ENCODE measurements around the gene CERK.

The CERK gene

GRCh38 chr22:46774980-46775849 is 37.2 kb upstream of the CERK start:
- Histone ChIP-seq H3K27me3 (ENCODE audit: insufficient read depth, low read length) (no peaks in the 10 kb centered on the region), H3K9ac (ENCODE audit: low read depth, low read length) (no peak overlapping the region), H3K4me3 (ENCODE audit: low read length) (no peak overlapping the region), H3K4me1 (ENCODE audit: insufficient read depth, low read length) (peaks cover 11% of the 10 kb centered on the region), H3K9me3 (ENCODE audit: insufficient read depth, low read depth, low read length) (no peaks in the 10 kb centered on the region), H3K27ac (ENCODE audit: low read length) (no peak overlapping the region), H3K36me3 (ENCODE audit: insufficient read depth, low read depth, low read length) (no peaks in the 10 kb centered on the region)

GRCh38 chr22:46774253-46774979 is 36.4 kb upstream of the CERK start:
- peak overlapping the region; percentile 7 for H3K27ac ChIP-seq (ENCODE audit: low read length)
- no peaks in the 10 kb centered on the region for H3K36me3 ChIP-seq (ENCODE audit: insufficient read depth, low read depth, low read length)
- H3K4me3 ChIP-seq (ENCODE audit: low read length) = 0 out of 2 replicates have a peak overlapping the region, but pooled peaks have one; percentile 7
- peaks cover 11% of the 10 kb centered on the region for H3K4me1 ChIP-seq (ENCODE audit: insufficient read depth, low read length)
- H3K9ac ChIP-seq (ENCODE audit: low read depth, low read length) = no peak overlapping the region
- H3K27me3 ChIP-seq (ENCODE audit: insufficient read depth, low read length) = no peaks in the 10 kb centered on the region
- H3K9me3 ChIP-seq (ENCODE audit: insufficient read depth, low read depth, low read length) = no peaks in the 10 kb centered on the region

GRCh38 chr22:46773076-46773475 is 35.0 kb upstream of the CERK start:
- peaks cover 11% of the 10 kb centered on the region for H3K4me1 ChIP-seq (ENCODE audit: insufficient read depth, low read length)
- H3K27me3 ChIP-seq (ENCODE audit: insufficient read depth, low read length) = no peaks in the 10 kb centered on the region
- no peaks in the 10 kb centered on the region for H3K9me3 ChIP-seq (ENCODE audit: insufficient read depth, low read depth, low read length)
- no peak overlapping the region for H3K4me3 ChIP-seq (ENCODE audit: low read length)
- H3K36me3 ChIP-seq (ENCODE audit: insufficient read depth, low read depth, low read length) = no peaks in the 10 kb centered on the region
- H3K27ac ChIP-seq (ENCODE audit: low read length) = no peak overlapping the region
- H3K9ac ChIP-seq (ENCODE audit: low read depth, low read length) = no peak overlapping the region

- Histone ChIP-seq H3K4me1 (ENCODE audit: insufficient read depth, low read length) (peaks cover 10% of the 10 kb centered on the region), H3K4me3 (ENCODE audit: low read length) (no peak overlapping the region), H3K36me3 (ENCODE audit: insufficient read depth, low read depth, low read length) (no peaks in the 10 kb centered on the region), H3K9me3 (ENCODE audit: insufficient read depth, low read depth, low read length) (no peaks in the 10 kb centered on the region), H3K27ac (ENCODE audit: low read length) (no peak overlapping the region), H3K9ac (ENCODE audit: low read depth, low read length) (no peak overlapping the region), H3K27me3 (ENCODE audit: insufficient read depth, low read length) (no peaks in the 10 kb centered on the region)
These were observed 32.7 kb upstream of the CERK start for GRCh38 chr22:46770726-46771125.

- no peak overlapping the region for H3K9ac ChIP-seq (ENCODE audit: low read depth, low read length)
- H3K27ac ChIP-seq (ENCODE audit: low read length) = no peak overlapping the region
- H3K4me1 ChIP-seq (ENCODE audit: insufficient read depth, low read length) = peaks cover 8% of the 10 kb centered on the region
- no peak overlapping the region for H3K4me3 ChIP-seq (ENCODE audit: low read length)
- no peaks in the 10 kb centered on the region for H3K9me3 ChIP-seq (ENCODE audit: insufficient read depth, low read depth, low read length)
- H3K36me3 ChIP-seq (ENCODE audit: insufficient read depth, low read depth, low read length) = no peaks in the 10 kb centered on the region
- H3K27me3 ChIP-seq (ENCODE audit: insufficient read depth, low read length) = no peaks in the 10 kb centered on the region
These were observed 32.1 kb upstream of the CERK start for GRCh38 chr22:46770151-46770641.

- H3K27me3 ChIP-seq (ENCODE audit: insufficient read depth, low read length) = no peaks in the 10 kb centered on the region
- peaks cover 7% of the 10 kb centered on the region; the same call in 1 of the 2 replicates for H3K4me1 ChIP-seq (ENCODE audit: insufficient read depth, low read length)
- H3K27ac ChIP-seq (ENCODE audit: low read length) = no peak overlapping the region
- no peak overlapping the region for H3K4me3 ChIP-seq (ENCODE audit: low read length)
- H3K9me3 ChIP-seq (ENCODE audit: insufficient read depth, low read depth, low read length) = no peaks in the 10 kb centered on the region
- H3K9ac ChIP-seq (ENCODE audit: low read depth, low read length) = no peak overlapping the region
- H3K36me3 ChIP-seq (ENCODE audit: insufficient read depth, low read depth, low read length) = no peaks in the 10 kb centered on the region
These were observed 31.7 kb upstream of the CERK start for GRCh38 chr22:46769706-46770105.

GRCh38 chr22:46769191-46769675 is 31.2 kb upstream of the CERK start:
- no peaks in the 10 kb centered on the region for H3K9me3 ChIP-seq (ENCODE audit: insufficient read depth, low read depth, low read length)
- no peaks in the 10 kb centered on the region for H3K27me3 ChIP-seq (ENCODE audit: insufficient read depth, low read length)
- H3K9ac ChIP-seq (ENCODE audit: low read depth, low read length) = no peak overlapping the region
- no peaks in the 10 kb centered on the region for H3K36me3 ChIP-seq (ENCODE audit: insufficient read depth, low read depth, low read length)
- no peak overlapping the region for H3K27ac ChIP-seq (ENCODE audit: low read length)
- H3K4me3 ChIP-seq (ENCODE audit: low read length) = no peak overlapping the region
- peaks cover 3% of the 10 kb centered on the region; the same call in 1 of the 2 replicates for H3K4me1 ChIP-seq (ENCODE audit: insufficient read depth, low read length)

GRCh38 chr22:46767249-46767985 is 29.4 kb upstream of the CERK start:
- Histone ChIP-seq H3K4me3 (ENCODE audit: low read length) (no peak overlapping the region), H3K9ac (ENCODE audit: low read depth, low read length) (no peak overlapping the region), H3K9me3 (ENCODE audit: insufficient read depth, low read depth, low read length) (no peaks in the 10 kb centered on the region), H3K4me1 (ENCODE audit: insufficient read depth, low read length) (no peaks in the 10 kb centered on the region), H3K36me3 (ENCODE audit: insufficient read depth, low read depth, low read length) (no peaks in the 10 kb centered on the region), H3K27ac (ENCODE audit: low read length) (no peak overlapping the region), H3K27me3 (ENCODE audit: insufficient read depth, low read length) (no peaks in the 10 kb centered on the region)

GRCh38 chr22:46766611-46767010 is 28.6 kb upstream of the CERK start:
- Histone ChIP-seq H3K4me1 (ENCODE audit: insufficient read depth, low read length) (no peaks in the 10 kb centered on the region; the same call in 1 of the 2 replicates), H3K27ac (ENCODE audit: low read length) (no peak overlapping the region), H3K36me3 (ENCODE audit: insufficient read depth, low read depth, low read length) (no peaks in the 10 kb centered on the region), H3K9ac (ENCODE audit: low read depth, low read length) (no peak overlapping the region), H3K9me3 (ENCODE audit: insufficient read depth, low read depth, low read length) (no peaks in the 10 kb centered on the region), H3K27me3 (ENCODE audit: insufficient read depth, low read length) (no peaks in the 10 kb centered on the region), H3K4me3 (ENCODE audit: low read length) (no peak overlapping the region)

GRCh38 chr22:46764779-46765485 is 26.9 kb upstream of the CERK start:
- Histone ChIP-seq H3K36me3 (ENCODE audit: insufficient read depth, low read depth, low read length) (peaks cover 9% of the 10 kb centered on the region; the same call in 1 of the 2 replicates), H3K4me1 (ENCODE audit: insufficient read depth, low read length) (peaks cover 5% of the 10 kb centered on the region; the same call in 1 of the 2 replicates), H3K9me3 (ENCODE audit: insufficient read depth, low read depth, low read length) (no peaks in the 10 kb centered on the region), H3K4me3 (ENCODE audit: low read length) (no peak overlapping the region), H3K27me3 (ENCODE audit: insufficient read depth, low read length) (no peaks in the 10 kb centered on the region), H3K27ac (ENCODE audit: low read length) (no peak overlapping the region), H3K9ac (ENCODE audit: low read depth, low read length) (no peak overlapping the region)

All from iPS-20b (cell line).